NOMO-1 treated with dmso at 0.1 percent for 144 hours (cell line): Measurements from ENCODE around the gene BMP7.

Experiments used
- DNase-seq: peaks from one replicate; lab custom pipeline; 2025; ENCODE audit not compliant: unreplicated experiment; lab: John Stamatoyannopoulos, UW

BMP7 gene

DNA sequence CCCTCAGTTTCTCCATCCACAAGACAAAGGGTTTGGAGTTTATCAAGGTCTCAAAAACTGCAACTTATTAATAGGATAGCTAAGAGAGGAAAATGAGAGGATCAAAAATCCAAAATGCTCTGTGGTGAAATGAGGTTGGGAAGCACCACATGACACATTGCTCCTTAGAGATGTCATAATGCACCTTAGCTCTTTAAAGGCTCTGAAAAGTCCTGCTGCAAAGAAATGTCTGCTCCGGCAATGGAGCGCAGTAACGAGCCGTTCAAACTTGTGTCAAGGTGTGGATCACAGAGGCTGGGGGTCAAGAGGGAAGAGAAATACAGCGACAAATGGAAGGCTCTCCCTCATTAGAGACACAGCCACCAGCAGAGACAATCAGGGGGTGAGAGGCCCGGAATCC lies 53.1 kb downstream of the BMP7 start:
- DNase-seq: no peak

DNA sequence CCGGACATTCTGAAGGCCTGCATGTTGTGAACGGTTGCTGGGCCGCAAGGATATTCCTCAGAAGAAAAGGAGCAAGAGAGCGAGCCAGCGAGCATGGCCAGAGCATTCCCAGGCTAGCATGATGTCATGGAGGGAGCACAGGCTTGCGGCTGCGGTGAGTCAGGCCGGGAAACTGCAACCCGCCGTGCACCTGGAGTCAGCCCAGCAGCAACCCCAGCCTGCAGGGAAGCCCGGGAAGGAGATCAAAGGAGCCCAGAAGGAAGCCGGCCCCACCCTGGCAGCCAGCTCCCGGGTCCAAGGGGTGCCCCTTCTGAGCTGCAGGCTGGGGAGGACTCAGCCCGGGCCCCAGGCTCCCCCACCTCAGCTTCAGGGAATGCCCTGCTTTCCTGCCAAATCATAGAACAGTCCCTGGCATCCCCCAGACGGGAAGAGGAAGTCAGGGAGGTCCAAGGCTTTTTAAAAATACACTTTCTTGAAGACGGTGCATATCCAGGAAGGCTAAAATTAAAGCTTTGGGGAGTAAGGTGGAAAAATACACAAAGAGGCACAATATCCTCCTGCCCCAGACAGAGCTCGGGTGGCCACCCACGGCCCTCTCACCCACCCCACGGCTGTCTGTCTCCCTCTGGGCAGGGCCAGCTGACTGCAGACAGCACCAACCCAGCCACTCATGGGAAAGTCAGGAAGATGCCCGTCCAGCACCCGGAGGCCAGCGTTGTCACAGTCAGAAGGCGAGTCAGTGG lies 53.7 kb downstream of the BMP7 start:
- DNase-seq: no peak

DNA sequence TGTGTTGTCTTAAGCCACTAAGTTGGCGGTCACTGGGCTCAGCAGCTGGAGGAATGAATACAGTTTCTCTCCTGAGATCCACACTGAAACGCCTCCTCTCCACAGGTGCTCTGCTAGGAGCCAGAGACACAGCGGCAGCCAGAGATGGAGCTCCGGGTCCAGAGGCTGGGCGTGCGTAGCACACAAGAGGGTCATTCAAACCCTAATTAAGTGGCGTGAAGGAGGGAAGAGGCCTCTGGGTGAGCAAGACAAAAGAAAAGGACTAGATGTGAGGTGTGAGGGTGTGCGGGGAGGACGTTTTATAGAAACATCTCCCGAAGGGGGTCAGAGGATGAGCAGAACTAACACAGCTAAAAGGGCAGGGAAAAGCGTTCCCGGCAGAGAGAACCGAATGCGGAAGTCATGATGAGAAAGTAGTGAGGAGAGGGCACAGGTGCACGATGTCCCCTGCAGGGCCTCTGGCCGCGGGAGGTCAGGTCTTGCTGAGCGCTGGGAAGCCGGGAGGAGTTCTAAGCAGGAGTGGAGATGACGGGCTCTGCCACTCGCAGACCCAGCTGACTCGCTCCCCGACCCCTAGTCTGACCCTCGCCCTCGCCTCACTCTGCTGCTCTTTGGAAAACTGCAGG lies 54.4 kb downstream of the BMP7 start:
- DNase-seq: no peak

DNA sequence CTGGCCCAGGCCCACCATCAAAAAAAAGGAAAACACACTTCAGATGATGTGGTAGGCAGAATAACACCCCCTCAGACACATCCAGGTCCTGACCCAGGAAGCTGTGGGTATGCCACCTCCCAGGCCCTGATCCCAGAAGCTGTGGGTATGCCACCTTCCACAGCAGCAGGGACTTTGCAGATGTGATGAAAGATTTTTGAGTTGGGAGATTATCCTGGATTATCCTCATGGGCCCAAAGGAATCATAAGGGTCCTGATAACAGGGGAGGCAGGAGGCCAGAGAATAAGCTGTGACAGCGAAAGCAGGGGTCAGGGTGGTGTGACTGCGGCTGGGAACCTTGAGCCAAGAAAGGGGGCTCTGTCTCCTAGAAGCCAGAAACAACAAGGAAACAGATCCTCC lies 55.0 kb downstream of the BMP7 start:
- no peak for DNase-seq

DNA sequence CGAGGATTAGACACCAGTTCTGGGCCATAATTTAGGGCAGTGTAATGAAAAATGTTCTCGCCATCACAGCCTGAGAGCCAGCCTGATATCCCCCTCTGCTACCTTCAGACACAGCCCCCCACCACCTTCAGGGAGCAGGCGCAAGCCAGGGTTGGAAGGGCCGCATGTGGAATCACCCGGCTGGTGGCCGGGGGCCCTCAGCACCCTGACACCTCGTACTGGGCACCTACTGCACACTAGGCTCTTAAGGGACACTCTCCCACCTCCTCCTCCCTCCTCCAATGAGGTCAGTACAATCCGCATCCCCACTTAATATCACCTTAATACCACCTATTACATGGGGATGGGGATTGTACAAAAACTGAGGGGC lies 55.5 kb downstream of the BMP7 start:
- no peak for DNase-seq

DNA sequence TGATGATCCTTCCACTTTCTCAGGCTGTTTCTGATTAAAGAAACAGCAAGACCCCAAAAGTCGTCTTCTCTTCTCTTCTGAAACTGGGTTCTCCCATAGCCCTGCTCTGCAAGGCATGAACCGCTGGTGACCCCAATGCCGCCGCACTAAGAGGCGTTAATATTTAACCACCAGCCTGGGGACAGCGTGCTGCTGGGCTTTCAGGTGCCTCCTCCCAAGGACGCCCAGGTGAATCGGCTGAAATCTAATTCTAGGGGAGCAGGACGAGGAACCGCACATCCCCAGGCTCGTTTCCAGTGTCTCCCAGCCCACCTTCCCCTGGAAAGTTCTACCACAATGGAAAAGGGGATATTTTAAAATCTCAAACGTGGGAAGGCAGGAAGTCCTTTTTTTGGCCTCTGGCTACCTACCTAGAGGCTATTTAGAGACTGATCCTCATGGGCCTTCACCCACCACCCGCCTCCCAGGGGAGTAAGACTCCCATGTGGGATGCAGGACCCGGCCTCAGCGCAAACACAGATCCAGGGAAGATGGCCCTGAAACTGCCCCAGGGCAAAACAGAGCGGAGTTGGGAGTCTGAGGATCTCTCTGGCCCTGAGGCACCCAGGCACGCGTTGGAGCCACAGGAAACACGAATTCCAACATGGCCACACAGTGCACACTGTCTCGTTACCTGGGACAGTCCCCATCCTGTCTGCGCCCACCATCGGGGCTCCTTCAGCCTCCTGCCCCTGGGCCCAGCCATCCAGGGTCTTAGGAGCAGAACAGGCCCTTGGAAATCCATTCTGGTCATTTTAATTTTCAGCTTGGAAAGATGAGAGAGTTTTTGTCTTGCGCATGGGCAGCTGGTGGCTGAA lies 56.2 kb downstream of the BMP7 start:
- no peak for DNase-seq

DNA sequence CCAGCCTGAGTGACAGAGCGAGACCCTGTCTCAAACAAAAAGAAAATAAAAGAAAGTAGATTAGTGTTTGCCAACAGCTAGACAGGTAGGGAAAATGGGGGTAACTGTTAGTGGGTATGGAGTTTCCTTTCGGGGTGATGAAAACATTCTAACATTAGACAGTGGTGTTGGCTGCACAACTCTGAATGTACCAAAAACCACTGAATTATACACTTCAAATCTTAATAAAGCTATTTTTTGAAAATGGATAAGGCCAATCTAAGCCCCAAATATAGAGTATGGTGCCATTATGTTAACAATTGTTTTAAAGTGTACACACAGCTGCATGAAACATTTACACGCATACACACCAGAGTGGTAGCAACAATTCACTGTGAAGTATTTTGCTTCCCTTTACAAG lies 57.0 kb downstream of the BMP7 start:
- no peak for DNase-seq

DNA sequence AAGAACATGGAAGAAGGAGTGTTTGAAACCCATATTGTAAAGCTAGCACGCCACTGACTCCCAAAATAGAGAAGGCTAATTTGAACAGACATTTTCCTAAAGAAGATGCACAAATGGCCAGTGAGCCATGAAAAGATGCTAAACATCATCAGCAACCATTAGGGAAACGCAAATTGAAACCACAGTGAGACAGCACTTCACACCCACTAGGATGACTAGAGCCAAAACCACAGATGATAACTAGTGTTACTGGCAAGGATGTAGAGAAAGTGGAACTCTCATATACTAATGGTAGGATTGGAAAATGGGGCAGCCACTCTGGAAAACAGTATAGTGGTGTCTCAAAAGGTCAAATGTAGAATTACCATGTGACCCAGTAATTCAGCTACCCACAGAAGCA lies 58.2 kb downstream of the BMP7 start:
- no peak for DNase-seq

DNA sequence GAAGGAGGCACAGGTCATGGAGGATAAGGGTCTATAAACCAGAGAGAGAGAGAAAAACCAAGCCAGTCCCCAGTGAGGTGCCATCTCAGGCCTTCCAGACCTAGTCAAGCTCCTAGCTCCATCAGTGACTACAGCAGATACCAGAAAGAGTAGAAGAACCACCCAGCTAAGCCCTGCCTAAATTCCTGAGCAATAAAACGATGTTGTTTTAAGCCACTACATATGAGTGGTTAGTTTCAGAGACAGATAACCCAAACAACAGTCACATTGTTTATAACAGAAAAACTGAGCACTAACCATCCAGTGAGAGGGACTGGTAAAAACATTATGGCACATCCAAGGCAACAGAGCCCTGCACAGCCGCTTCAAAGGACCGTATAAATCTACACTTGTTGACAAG lies 59.2 kb downstream of the BMP7 start:
- no peak for DNase-seq

DNA sequence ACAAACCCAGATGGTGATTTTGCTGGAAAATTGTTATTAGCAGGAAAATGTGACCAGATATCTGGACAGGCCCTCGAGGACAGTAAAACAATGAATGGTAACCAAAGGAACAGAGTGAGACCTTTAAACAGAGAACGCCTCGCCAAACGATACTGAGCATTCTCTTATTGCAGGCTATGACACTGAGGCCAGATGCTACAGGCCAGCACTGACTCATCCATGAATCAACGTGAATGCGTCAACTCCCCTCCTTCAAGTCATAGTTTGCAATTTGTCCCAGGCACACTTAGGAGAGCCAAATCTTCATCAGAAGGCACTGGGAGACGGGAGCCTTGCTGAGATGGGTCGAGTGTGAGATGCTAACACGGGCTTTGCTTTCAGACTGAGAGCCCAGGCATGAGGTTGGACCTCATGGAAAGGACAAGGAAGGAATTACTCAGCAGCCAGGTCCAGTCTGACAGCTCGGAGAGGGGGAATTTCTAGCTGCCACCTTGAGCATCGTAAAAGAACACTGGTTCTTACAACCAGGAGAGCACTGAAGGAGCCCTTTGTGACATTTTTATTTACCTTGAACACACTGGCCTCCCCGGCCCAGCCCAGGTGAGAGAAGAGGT lies 60.7 kb downstream of the BMP7 start:
- DNase-seq: no peak

DNA sequence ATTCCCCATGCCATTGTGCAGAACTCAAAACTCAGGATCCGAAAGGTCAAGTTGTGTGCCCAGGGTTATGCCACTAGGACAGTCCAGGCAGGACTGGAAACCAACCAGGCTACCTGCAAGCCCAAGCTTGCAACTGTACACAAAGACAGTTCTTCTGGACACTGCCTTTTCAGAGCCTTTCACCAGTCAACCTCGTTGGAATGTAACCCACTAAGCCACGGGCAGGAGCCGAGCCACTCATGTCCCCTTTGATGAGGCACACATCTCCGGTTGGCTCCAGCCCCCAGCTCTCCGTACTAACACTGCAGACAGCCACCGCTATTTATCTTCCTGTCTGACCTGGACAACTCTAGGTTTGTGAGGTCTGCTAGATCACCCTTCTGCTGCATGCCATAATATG lies 62.5 kb downstream of the BMP7 start:
- DNase-seq: no peak

DNA sequence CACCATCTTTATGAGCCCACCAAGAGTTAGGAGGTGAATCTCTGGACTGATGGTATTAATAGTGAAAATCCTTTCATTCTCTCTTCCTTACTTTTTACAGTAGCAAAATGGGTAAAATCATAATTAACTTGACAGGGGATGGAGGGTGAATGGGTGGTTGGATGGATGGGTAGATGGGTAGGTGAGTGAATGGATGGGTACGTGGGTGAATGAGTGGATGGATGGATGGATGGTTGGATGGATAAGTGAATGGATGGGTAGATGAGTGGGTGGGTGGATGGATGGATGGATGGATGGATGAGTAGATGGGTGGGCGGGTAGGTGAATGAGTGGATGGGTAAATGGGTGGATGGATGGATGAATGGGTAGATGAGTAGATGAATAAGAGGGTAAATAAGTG lies 63.2 kb downstream of the BMP7 start:
- DNase-seq: no peak

DNA sequence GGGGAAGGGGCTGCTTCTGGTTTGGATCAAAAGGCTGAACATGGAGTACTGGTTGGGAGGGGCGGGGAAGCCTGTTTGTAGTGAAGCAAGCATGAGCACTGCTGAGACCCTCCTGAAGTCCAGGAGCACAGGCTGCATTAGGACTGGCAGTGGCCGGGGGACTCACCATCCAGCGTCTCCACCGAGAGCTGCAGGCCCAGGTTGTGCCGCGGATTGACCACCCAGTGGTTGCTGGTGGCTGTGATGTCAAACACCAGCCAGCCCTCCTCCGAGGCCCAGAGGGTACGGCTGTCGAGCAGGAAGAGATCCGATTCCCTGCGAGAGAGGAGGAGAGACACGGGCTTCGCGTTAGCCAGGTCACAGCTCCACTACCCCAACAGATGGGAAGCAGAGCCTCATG lies 64.1 kb downstream of the BMP7 start:
- no peak for DNase-seq

DNA sequence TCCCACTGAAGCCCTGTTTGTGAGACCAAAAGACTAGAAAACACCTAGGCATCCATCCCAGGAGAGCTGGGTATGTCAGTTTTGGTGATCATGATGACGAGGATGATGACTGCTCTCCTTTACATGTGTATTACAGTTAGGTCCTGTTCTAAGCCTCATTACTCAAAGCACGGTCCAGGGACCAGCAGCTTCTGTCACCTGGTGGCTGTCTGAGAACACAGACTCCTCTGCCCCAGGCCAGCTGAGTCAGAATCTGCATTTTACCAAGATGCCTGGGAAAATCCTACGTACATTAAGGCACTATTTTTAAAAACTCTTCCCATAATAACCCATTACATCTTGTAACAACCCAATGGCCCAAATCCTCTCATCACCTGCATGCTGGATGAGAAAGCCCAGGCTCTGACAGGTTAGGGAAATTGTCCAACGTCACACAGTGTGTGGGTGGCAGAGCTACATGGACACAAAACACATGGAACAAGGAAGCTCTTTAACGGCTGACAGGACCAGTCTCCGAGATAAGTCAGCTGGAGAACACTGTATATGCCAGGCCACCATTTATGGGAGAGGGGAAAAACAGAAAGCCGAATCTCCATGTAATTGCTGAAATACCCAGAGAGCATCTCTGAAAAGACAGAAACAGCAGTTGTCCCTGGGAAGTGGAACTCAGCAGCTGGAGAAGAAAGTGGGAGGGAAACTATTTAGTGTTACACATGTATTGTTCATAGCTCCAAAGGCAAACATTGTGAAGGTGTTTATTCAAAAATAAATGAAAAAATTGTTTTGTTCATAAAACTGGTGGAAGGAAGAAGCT lies 65.4 kb downstream of the BMP7 start:
- no peak for DNase-seq

DNA sequence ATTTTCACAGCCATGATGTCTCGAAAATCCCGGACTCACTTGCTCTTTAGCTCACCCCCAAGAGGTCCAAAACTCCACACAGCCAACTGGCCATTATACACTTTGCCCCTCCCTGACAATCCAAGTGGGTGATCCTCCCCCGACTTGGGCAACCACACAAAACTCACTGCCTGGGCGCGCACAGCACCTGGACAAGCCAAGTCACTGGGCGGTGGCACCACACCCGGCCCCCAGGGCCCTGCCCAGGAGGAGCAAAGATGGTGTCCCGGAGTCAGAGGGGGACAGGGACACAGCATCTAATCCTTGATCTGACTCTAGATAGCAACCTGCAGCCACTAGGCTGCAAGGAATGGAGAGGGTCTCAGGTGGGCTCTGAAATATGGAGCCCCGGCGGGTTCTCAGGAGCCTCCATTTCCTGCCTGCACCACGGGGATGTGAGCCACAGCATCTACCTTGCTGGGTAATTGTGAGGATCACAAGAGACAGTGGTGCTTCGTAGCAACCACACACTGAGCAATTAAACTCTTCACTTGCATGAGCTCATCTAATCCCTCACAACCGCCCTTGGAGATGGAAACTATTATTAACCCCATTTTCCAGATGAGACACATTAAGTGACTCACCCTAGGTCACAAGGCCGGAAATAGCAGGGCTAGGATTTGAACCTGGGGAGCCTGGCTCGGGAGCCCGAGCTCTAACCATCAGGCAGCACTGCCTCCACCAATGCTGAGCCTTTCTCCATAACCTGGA lies 66.6 kb downstream of the BMP7 start:
- DNase-seq: no peak

DNA sequence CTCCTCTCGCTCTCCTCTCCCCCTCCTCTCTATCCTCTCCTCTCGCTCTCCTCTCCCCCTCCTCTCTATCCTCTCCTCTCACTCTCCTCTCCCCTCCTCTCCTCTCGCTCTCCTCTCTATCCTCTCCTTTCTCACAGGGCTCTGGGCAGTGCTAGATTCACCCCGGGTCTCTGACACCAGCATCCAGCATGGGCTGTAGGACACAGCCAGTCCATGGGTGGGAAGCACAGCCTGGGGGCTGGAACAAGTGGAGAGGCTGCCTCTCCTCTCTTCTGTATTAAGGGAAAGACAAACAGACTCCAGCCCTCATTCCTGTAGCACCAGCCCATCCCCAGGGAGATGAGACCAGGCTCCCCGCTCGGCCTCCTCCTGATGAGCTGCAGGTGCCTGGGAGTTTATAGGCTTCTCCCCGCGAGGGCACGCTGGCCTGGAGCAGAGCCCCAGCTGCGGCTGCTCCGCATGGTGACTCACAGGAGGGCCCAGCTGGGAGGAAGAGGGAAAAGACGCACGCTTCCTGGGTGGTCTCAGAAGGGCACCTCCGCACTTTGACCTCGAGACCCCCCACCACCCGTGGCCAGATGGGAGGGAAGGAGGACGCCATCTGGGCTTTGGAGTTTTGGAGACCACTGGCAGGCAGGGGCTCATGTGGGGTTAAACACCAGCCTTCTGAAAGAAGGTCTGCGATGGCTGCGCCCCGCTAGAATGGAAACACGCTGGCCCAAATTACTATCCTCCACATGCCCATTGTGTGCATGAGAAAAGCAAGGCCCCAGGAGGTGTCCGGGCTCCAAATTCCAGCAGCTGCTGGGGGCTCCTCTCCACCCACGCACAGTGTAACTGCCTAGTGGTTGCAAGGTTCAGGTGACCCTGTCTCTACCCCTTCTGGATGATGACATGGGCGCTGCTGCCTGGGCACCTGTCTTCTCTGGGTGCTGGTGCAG lies 68.0 kb downstream of the BMP7 start:
- no peak for DNase-seq

DNA sequence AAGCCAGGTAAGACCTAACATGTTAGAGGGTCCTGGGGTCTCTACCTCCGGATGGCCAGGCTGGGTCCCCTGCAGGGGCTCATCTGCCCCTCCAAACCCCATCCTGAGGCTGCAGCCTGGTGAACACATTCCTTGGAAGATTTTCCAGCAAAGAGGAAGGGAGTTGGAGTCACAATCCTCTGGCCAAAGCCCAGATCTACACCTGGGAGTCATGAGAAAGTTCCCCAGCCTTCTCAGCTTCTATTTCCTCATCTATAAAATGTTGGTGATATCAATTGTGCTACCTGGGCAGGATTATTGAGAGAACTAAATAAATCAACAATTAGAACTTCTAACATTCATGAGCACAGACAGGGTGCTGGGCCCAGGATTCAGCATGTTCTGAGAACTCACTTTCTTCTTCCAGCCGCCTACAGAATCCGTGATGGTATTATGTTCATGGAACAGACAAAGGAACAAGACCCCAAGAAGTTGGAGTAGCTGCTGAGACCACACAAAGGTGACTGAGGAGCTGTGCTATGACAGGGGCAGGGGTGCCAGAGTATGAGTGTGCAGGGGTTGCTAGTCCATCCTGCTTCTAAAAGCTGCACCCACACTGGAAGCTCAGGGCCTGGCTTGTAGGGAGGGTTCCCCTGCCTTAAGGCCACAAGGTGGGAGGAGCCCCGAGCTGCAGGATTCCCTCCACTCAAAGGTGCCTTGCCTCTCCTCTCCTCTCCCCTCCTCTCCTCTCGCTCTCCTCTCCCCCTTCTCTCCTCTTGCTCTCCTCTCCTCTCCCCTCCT lies 68.9 kb downstream of the BMP7 start:
- DNase-seq: no peak

DNA sequence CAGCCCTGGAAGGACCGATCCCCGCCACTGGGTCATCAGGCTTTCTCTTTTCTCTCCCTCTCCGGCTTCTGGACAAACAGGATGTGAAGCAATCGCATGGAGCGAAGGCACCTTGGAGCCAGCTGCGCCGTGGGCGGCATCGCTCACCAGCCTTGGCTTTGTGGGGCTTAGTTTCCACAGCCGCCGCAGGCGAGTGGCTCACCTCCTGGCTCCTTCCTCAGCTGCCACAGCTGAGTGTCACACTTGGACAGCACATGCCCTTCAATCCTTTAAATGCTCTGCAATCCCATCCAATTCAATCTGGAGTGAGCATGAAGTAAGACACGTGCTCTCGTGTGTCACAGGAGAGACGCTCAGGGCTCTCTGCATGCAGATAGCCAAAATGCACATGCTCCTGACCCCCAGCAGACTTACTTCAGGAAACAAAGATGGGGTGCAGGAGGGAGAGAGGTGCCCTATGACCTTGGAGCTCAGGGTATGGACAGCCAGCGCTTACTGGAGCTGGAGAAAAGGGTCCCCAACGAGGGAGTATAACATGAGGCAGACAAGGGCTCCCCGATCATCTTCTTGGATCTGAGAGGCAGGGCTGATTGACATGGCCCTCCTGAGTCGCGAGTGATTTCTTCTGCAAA lies 70.9 kb downstream of the BMP7 start:
- no peak for DNase-seq
